ENCODE results near the gene CDH13.

- TF ChIP-seq EZH2 (IDR thresholded peaks at IDR 0.05; ENCODE audit: borderline replicate concordance): no peak
- TF ChIP-seq, protein P1, sequence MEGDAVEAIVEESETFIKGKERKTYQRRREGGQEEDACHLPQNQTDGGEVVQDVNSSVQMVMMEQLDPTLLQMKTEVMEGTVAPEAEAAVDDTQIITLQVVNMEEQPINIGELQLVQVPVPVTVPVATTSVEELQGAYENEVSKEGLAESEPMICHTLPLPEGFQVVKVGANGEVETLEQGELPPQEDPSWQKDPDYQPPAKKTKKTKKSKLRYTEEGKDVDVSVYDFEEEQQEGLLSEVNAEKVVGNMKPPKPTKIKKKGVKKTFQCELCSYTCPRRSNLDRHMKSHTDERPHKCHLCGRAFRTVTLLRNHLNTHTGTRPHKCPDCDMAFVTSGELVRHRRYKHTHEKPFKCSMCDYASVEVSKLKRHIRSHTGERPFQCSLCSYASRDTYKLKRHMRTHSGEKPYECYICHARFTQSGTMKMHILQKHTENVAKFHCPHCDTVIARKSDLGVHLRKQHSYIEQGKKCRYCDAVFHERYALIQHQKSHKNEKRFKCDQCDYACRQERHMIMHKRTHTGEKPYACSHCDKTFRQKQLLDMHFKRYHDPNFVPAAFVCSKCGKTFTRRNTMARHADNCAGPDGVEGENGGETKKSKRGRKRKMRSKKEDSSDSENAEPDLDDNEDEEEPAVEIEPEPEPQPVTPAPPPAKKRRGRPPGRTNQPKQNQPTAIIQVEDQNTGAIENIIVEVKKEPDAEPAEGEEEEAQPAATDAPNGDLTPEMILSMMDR (IDR thresholded peaks at IDR 0.05; ENCODE audit: poor library complexity): no peak
- no peak for TF ChIP-seq EZH2phosphoT487 (IDR thresholded peaks at IDR 0.05; ENCODE audit: low read depth, severe bottlenecking, unreplicated experiment)
These were observed 882.5 kb downstream of the CDH13 start for GRCh38 chr16:83509316-83509715.

All from hepatocyte (in vitro differentiated cells).